Activated CD8-positive, alpha-beta memory T cell treated with anti-CD3 and anti-CD28 coated beads, Interleukin-2, amount 50 U/mL, for 24 hours (primary cell): ENCODE data around the gene AMPD3.

Source experiments
- DNase-seq: peaks from one replicate; pipeline ENCODE4 v3.0.0-alpha.2; 2020; ENCODE audit errors: extremely low read depth

The AMPD3 gene

GRCh38 chr11:10460611-10461275 is 5.7 kb downstream of the AMPD3 start:
- DNase-seq, result no peak

GRCh38 chr11:10461276-10461790 is 6.3 kb downstream of the AMPD3 start:
- DNase-seq, result no peak

- no peak for DNase-seq
These were observed 7.8 kb downstream of the AMPD3 start for GRCh38 chr11:10462746-10463300.

GRCh38 chr11:10473371-10473770 is 18.3 kb downstream of the AMPD3 start:
- no peak for DNase-seq

GRCh38 chr11:10474551-10474950 is 19.5 kb downstream of the AMPD3 start:
- DNase-seq, result no peak

- DNase-seq, result no peak
These were observed 21.3 kb downstream of the AMPD3 start for GRCh38 chr11:10476342-10476741.

- DNase-seq, result no peak
These were observed 22.0 kb downstream of the AMPD3 start for GRCh38 chr11:10476927-10477689.

GRCh38 chr11:10477690-10478046 is 22.6 kb downstream of the AMPD3 start:
- DNase-seq, result no peak

- no peak for DNase-seq
These were observed 23.0 kb downstream of the AMPD3 start for GRCh38 chr11:10478066-10478465.

GRCh38 chr11:10478574-10479550 is 23.8 kb downstream of the AMPD3 start:
- DNase-seq, result no peak

- no peak for DNase-seq
These were observed 25.0 kb downstream of the AMPD3 start for GRCh38 chr11:10480026-10480425.

- no peak for DNase-seq
These were observed 25.7 kb downstream of the AMPD3 start for GRCh38 chr11:10480760-10481159.

- no peak for DNase-seq
These were observed 26.7 kb downstream of the AMPD3 start for GRCh38 chr11:10481560-10482349.

GRCh38 chr11:10483174-10483573 is 28.1 kb downstream of the AMPD3 start:
- DNase-seq, result no peak

- DNase-seq, result no peak
These were observed 28.5 kb downstream of the AMPD3 start for GRCh38 chr11:10483584-10483983.

GRCh38 chr11:10484461-10485180 is 29.6 kb downstream of the AMPD3 start:
- no peak for DNase-seq

GRCh38 chr11:10485646-10486045 is 30.6 kb downstream of the AMPD3 start:
- no peak for DNase-seq

GRCh38 chr11:10486161-10486840 is 31.2 kb downstream of the AMPD3 start:
- no peak for DNase-seq

GRCh38 chr11:10487002-10487647 is 32.1 kb downstream of the AMPD3 start:
- no peak for DNase-seq
